Measurements from ENCODE around the gene ASTL.

The ASTL gene

GRCh38 chr2:96134421-96134820 lies 3.9 kb downstream of the ASTL start:
- no peak for TF ChIP-seq USF1 (IDR thresholded peaks at IDR 0.05)
- TF ChIP-seq TEAD4 (IDR thresholded peaks at IDR 0.05) = no peak
- no peak for TF ChIP-seq FOXM1 (IDR thresholded peaks at IDR 0.05; ENCODE audit: borderline replicate concordance, low read depth)
- TF ChIP-seq TAF1 (IDR thresholded peaks at IDR 0.05; ENCODE audit: low read depth) = no peak
- no peak for TF ChIP-seq ZBTB7A (IDR thresholded peaks at IDR 0.05; ENCODE audit: low read depth)
- TF ChIP-seq CEBPB (IDR thresholded peaks at IDR 0.05) = no peak
- no peak for TF ChIP-seq EGR1 (IDR thresholded peaks at IDR 0.05)
- no peak for TF ChIP-seq TCF12 (IDR thresholded peaks at IDR 0.05; ENCODE audit: low read depth)
- no peak for TF ChIP-seq NFIC (IDR thresholded peaks at IDR 0.05)
- TF ChIP-seq CREB1 (IDR thresholded peaks at IDR 0.05; ENCODE audit: low read depth) = no peak
- no peak for TF ChIP-seq REST (IDR thresholded peaks at IDR 0.05; ENCODE audit: low read depth)
- TF ChIP-seq MAX (IDR thresholded peaks at IDR 0.05) = no peak
- TF ChIP-seq YY1 (IDR thresholded peaks at IDR 0.05; ENCODE audit: low read depth) = no peak
- TF ChIP-seq RAD21 (IDR thresholded peaks at IDR 0.05; ENCODE audit: low read depth) = no peak
- no peak for TF ChIP-seq EP300 (IDR thresholded peaks at IDR 0.05; ENCODE audit: borderline replicate concordance)

- TF ChIP-seq RAD21 (IDR thresholded peaks at IDR 0.05; ENCODE audit: low read depth) (no peak), EGR1 (IDR thresholded peaks at IDR 0.05) (no peak), CEBPB (IDR thresholded peaks at IDR 0.05) (no peak), USF1 (IDR thresholded peaks at IDR 0.05) (no peak), TCF12 (IDR thresholded peaks at IDR 0.05; ENCODE audit: low read depth) (no peak), NFIC (IDR thresholded peaks at IDR 0.05) (no peak), TAF1 (IDR thresholded peaks at IDR 0.05; ENCODE audit: low read depth) (no peak), REST (IDR thresholded peaks at IDR 0.05; ENCODE audit: low read depth) (no peak), FOXM1 (IDR thresholded peaks at IDR 0.05; ENCODE audit: borderline replicate concordance, low read depth) (no peak), YY1 (IDR thresholded peaks at IDR 0.05; ENCODE audit: low read depth) (no peak), EP300 (IDR thresholded peaks at IDR 0.05; ENCODE audit: borderline replicate concordance) (no peak), ZBTB7A (IDR thresholded peaks at IDR 0.05; ENCODE audit: low read depth) (no peak), TEAD4 (IDR thresholded peaks at IDR 0.05) (no peak), MAX (IDR thresholded peaks at IDR 0.05) (no peak), CREB1 (IDR thresholded peaks at IDR 0.05; ENCODE audit: low read depth) (no peak)
Observed at GRCh38 chr2:96131813-96132745, 6.2 kb downstream of the ASTL start.

- TF ChIP-seq REST (IDR thresholded peaks at IDR 0.05; ENCODE audit: low read depth) = no peak
- TF ChIP-seq RAD21 (IDR thresholded peaks at IDR 0.05; ENCODE audit: low read depth) = no peak
- TF ChIP-seq ZBTB7A (IDR thresholded peaks at IDR 0.05; ENCODE audit: low read depth) = no peak
- no peak for TF ChIP-seq FOXM1 (IDR thresholded peaks at IDR 0.05; ENCODE audit: borderline replicate concordance, low read depth)
- TF ChIP-seq NFIC (IDR thresholded peaks at IDR 0.05) = no peak
- TF ChIP-seq TAF1 (IDR thresholded peaks at IDR 0.05; ENCODE audit: low read depth) = no peak
- TF ChIP-seq EP300 (IDR thresholded peaks at IDR 0.05; ENCODE audit: borderline replicate concordance) = no peak
- no peak for TF ChIP-seq CEBPB (IDR thresholded peaks at IDR 0.05)
- no peak for TF ChIP-seq EGR1 (IDR thresholded peaks at IDR 0.05)
- TF ChIP-seq TCF12 (IDR thresholded peaks at IDR 0.05; ENCODE audit: low read depth) = no peak
- no peak for TF ChIP-seq TEAD4 (IDR thresholded peaks at IDR 0.05)
- no peak for TF ChIP-seq YY1 (IDR thresholded peaks at IDR 0.05; ENCODE audit: low read depth)
- no peak for TF ChIP-seq USF1 (IDR thresholded peaks at IDR 0.05)
- TF ChIP-seq MAX (IDR thresholded peaks at IDR 0.05) = no peak
- no peak for TF ChIP-seq CREB1 (IDR thresholded peaks at IDR 0.05; ENCODE audit: low read depth)
Observed at GRCh38 chr2:96131152-96131812, 7.0 kb downstream of the ASTL start.
